ENCODE results near the gene THAP7.

DNA sequence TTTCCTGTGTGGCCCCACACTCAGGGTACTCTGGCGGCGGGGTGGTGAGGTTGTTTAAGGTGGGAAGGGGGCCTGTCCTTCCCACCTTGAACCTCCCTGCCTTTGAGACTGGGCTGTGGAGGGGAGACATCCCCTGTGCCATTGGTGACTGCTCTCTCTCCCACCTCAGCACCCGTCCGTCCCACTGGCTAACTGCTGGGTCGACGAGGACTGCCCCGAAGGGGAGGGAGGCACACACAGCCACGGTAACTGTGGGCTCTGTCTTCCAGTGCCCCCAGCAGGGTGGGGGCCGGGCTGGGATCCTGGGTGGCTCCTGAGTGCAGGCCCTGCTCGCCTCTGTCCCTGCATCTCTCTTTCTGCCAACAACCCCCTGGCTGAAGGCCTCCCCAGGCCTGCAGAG is 20.6 kb upstream of the THAP7 start:
- TF ChIP-seq, protein P1, sequence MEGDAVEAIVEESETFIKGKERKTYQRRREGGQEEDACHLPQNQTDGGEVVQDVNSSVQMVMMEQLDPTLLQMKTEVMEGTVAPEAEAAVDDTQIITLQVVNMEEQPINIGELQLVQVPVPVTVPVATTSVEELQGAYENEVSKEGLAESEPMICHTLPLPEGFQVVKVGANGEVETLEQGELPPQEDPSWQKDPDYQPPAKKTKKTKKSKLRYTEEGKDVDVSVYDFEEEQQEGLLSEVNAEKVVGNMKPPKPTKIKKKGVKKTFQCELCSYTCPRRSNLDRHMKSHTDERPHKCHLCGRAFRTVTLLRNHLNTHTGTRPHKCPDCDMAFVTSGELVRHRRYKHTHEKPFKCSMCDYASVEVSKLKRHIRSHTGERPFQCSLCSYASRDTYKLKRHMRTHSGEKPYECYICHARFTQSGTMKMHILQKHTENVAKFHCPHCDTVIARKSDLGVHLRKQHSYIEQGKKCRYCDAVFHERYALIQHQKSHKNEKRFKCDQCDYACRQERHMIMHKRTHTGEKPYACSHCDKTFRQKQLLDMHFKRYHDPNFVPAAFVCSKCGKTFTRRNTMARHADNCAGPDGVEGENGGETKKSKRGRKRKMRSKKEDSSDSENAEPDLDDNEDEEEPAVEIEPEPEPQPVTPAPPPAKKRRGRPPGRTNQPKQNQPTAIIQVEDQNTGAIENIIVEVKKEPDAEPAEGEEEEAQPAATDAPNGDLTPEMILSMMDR (IDR thresholded peaks at IDR 0.05), result no peak
- no peak for TF ChIP-seq POLR2A (IDR thresholded peaks at IDR 0.05)
